K562 (cell line): ENCODE results near the gene WDR64. TPM values are rescaled to one million over a fixed set of nuclear protein-coding genes. Genes with fewer than 3 reads are reported as not detected.

ENCODE experiments used
- ATF2 ChIP-seq: sonication (generic); formaldehyde crosslinking; IDR thresholded peaks from 2 replicates; pipeline ENCODE4 v1.8.1; 2022; ENCODE audit warnings: missing genetic modification reagents
- BHLHE40 ChIP-seq: IDR thresholded peaks from 2 replicates; pipeline ENCODE4 v1.6.1; 2011; ENCODE audit warnings: low read length, improper control_type of control experiment
- CHD2 ChIP-seq: IDR thresholded peaks from 2 replicates; pipeline ENCODE4 v1.6.1; 2011; ENCODE audit warnings: low read depth, low read length
- DMBX1 ChIP-seq: fragments of 250-450 bp; sonication (Bioruptor Pico); IDR thresholded peaks from 2 replicates; pipeline ENCODE4 v1.8.0; 2022; ENCODE audit warnings: inconsistent platforms, mild to moderate bottlenecking, moderate library complexity, borderline replicate concordance
- MBD2 ChIP-seq: sonication (generic); IDR thresholded peaks from 2 replicates; pipeline ENCODE4 v1.6.1; 2016; ENCODE audit warnings: low read depth, borderline replicate concordance
- MLLT1 ChIP-seq, 2 experiments: fragments of 450-650 bp; IDR thresholded peaks; 2 replicates each; pipeline ENCODE4 v1.6.1; 2016
- RBBP5 ChIP-seq: fragments of 200-600 bp; sonication (generic); IDR thresholded peaks from 2 replicates; pipeline ENCODE4 v1.6.1; 2012; ENCODE audit warnings: borderline replicate concordance, mild to moderate bottlenecking, low read length, control low read depth, inconsistent platforms; ENCODE audit not compliant: insufficient read depth, poor library complexity, severe bottlenecking
- RERE ChIP-seq: sonication (generic); formaldehyde crosslinking; IDR thresholded peaks from 2 replicates; pipeline ENCODE4 v1.8.0; 2023; ENCODE audit warnings: missing genetic modification reagents, mild to moderate bottlenecking, borderline replicate concordance
- SNAPC5 ChIP-seq: fragments of 250-450 bp; sonication (Bioruptor Pico); IDR thresholded peaks from 2 replicates; pipeline ENCODE4 v1.8.0; 2021; ENCODE audit warnings: moderate library complexity, mild to moderate bottlenecking, inconsistent platforms
- SRSF9 ChIP-seq: fragments of 200-400 bp; formaldehyde crosslinking; IDR thresholded peaks from 2 replicates; pipeline ENCODE4 v1.6.1; 2017; ENCODE audit warnings: low read depth, low read length, borderline replicate concordance
- ZBTB49 ChIP-seq: sonication (generic); formaldehyde crosslinking; IDR thresholded peaks from 2 replicates; pipeline ENCODE4 v1.8.0; 2022; ENCODE audit warnings: missing genetic modification reagents, mild to moderate bottlenecking, borderline replicate concordance
- ZC3H8 ChIP-seq: fragments of 450-650 bp; IDR thresholded peaks from 2 replicates; pipeline ENCODE4 v1.6.1; 2017
- ZFX ChIP-seq: sonication (generic); formaldehyde crosslinking; IDR thresholded peaks from 2 replicates; pipeline ENCODE4 v1.8.0; 2022; ENCODE audit warnings: mild to moderate bottlenecking, missing genetic modification reagents, moderate library complexity
- ZNF212 ChIP-seq: fragments of 450-650 bp; formaldehyde crosslinking; IDR thresholded peaks from 2 replicates; pipeline ENCODE4 v1.4.0; 2020; ENCODE audit warnings: mild to moderate bottlenecking
- ZNF696 ChIP-seq: fragments of 250-450 bp; sonication (Bioruptor Pico); conservative IDR thresholded peaks from 2 replicates; pipeline ENCODE4 v1.4.0; 2020; ENCODE audit warnings: mild to moderate bottlenecking, moderate library complexity
- polyA plus RNA-seq, 8 experiments: library from polyadenylated mRNA; depleted of rRNA in 4 of 8; stranded (reverse) in 5 of 8; unstranded in 3 of 8; fragments of >200 nt; fragmentation: Nextera tagmentation in 2 of 8; fragmentation: Illumina TruSeq in 1 of 8; extraction: Ambion mirVana in 2 of 8; extraction: Trizol in 1 of 8; gene quantifications; 2 replicates each; pipeline versions ENCODE4 v1.2.1 to v1.2.3, GENCODE V29; 2011 to 2014; ENCODE audit warnings: inconsistent platforms in 1 of 8, missing spikeins in 1 of 8
- total RNA-seq, 7 experiments: library from RNA; depleted of rRNA in 6 of 7; stranded (reverse); fragments of >200 nt in 6 of 7; fragmentation: Illumina TruSeq in 2 of 7; extraction: Trizol in 2 of 7; gene quantifications; 2 replicates each; pipeline versions ENCODE4 v1.2.1 to v1.2.3, GENCODE V29; 2011 to 2021; ENCODE audit warnings: low replicate concordance in 1 of 7

Gene WDR64
- total and polyA plus RNA-seq, 9 of the 15 experiments (the other 6 are each of a cell fraction or from before 2014, with no cell fraction given): 0.06 to 0.29 (median 0.19) TPM; not detected in 5

- TF ChIP-seq RERE (CRISPR knock-in tag): 0 out of 2 replicates have a peak, but pooled peaks have one; percentile 9
- no peak for TF ChIP-seq SNAPC5 (CRISPR knock-in tag)
- TF ChIP-seq ZNF212 (CRISPR knock-in tag): 0 out of 2 replicates have a peak, but pooled peaks have one; percentile 47
- TF ChIP-seq MLLT1 (IDR thresholded peaks at IDR 0.05): peak; percentile 35 to 73; a peak in 2 of 4 replicates
- TF ChIP-seq CHD2: 0 out of 2 replicates have a peak, but pooled peaks have one; percentile 14
- no peak for TF ChIP-seq ATF2 (CRISPR knock-in tag)
- TF ChIP-seq RBBP5: peak; percentile 95
- TF ChIP-seq BHLHE40: peak; percentile 41; the same call in 1 of the 2 replicates
- TF ChIP-seq ZBTB49: 0 out of 2 replicates have a peak, but pooled peaks have one; percentile 89
- TF ChIP-seq ZC3H8: peak; percentile 62; the same call in 1 of the 2 replicates
- TF ChIP-seq ZFX (CRISPR knock-in tag): peak; percentile 27
- no peak for TF ChIP-seq DMBX1
- TF ChIP-seq MBD2: peak; percentile 84
- TF ChIP-seq ZNF696: no peak
- TF ChIP-seq SRSF9: no peak
Observed at GRCh38 chr1:241847796-241848685, 196.0 kb downstream of the WDR64 start, which contains the start of gene EXO1 (continued).
